Motor neuron (in vitro differentiated cells): ENCODE measurements around the gene PTPRJ. TPM values are rescaled to one million over a fixed set of nuclear protein-coding genes. Genes with fewer than 3 reads are reported as not detected.
"Not testable (repeated sequence)": the region's sequence is repeated elsewhere in the genome, so short reads cannot be mapped to it uniquely, and the experiment has no call there.

Experiments used
- ATAC-seq, 8 experiments: fragments of 200-7000 bp; cut with Tn5 transposase; replicated peaks in 6 of 8; 2 replicates each; pipeline ENCODE4 v1.8.0; 2021; ENCODE audit warnings: mild to moderate bottlenecking in 8 of 8, moderate library complexity in 8 of 8
- H3K27ac ChIP-seq, 2 donors: fragments of 250-450 bp; sonication (Bioruptor Pico); 2 replicates each; pipeline ENCODE4 v1.9.0; 2021; ENCODE audit warnings: antibody characterized with exemption in 2 of 2, mild to moderate bottlenecking in 2 of 2, moderate library complexity in 1 of 2
- H3K4me1 ChIP-seq, 2 donors: fragments of 250-450 bp; sonication (Bioruptor Pico); replicated peaks in 1 of 2; 2 replicates each; pipeline ENCODE4 v1.6.1; 2021; ENCODE audit warnings: antibody characterized with exemption in 2 of 2, mild to moderate bottlenecking in 2 of 2, moderate library complexity in 1 of 2
- H3K4me3 ChIP-seq, 5 donors: fragments of 250-450 bp; sonication (Bioruptor Pico); 2 replicates each; pipeline ENCODE4 v1.9.0; 2021; ENCODE audit warnings: antibody characterized with exemption in 5 of 5, mild to moderate bottlenecking in 5 of 5, moderate library complexity in 4 of 5
- WGBS, 10 experiments: fragments of 450-650 bp; shearing (Covaris generic); methylation state at CpG; one replicate each; pipeline ENCODE4 v1.0.0; 2022; 5-methylcytosine and 5-hydroxymethylcytosine counted together
- in situ Hi-C, 9 experiments: fragments of 400-800 bp; cut with MboI; loops; one replicate each; pipeline ENCODE4 v1.15.0; 2021; ENCODE audit warnings: low sequenced_read_pairs in 9 of 9, low pct_unique_long_range_greater_than_20kb in 2 of 9; ENCODE audit not compliant: unreplicated experiment in 9 of 9
- total RNA-seq, 8 experiments: library from RNA; unstranded; fragments of 300-600 nt; gene quantifications; 2 replicates each; pipeline versions ENCODE4 v1.2.3 to v1.2.4, GENCODE V29; 2022

Gene PTPRJ
- total RNA-seq, 8 experiments from 2014 or later, result 4.6 to 12.5 (median 7.8) TPM

- ATAC-seq, result not testable (repeated sequence)
- 72 to 100% (median 84%) methylated on average over 1 to 7 of the region's 9 CpGs; no CpG with 5 or more reads in 1 of the 10 experiments for WGBS, 10 experiments
- in situ Hi-C loops, result loop anchor here in 5 of 9 experiments (25.0 kb wide), 2 partner anchors 88 to 163 kb away; no protein-coding TSS in a partner anchor
Measured at GRCh38 chr11:47949001-47949675, 31.2 kb upstream of the PTPRJ start.

DNA sequence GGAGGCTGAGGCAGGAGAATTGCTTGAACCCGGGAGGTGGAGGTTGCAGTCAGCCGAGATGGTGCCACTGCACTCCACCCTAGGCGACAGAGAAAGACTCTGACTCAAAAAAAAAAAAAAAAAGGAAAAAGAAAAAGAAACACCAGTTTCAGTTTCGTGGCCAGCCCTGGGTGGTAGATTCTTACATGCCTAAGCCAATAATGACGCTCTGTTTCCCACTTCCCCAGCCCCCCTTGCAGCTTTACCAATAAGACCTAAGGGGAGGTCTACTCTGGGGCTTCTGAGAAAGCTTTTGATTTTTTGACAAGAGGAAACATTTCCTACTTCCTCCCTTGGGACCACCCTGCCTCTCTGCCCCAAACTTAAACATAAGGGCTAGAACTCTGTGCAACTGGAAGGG lies 30.0 kb upstream of the PTPRJ start:
- no peak for ATAC-seq
- 67 to 100% (median 82%) methylated on average over 1 to 5 of the region's 5 CpGs; no CpG with 5 or more reads in 3 of the 10 experiments for WGBS, 10 experiments

More at GRCh38 chr11:47949001-47949675, 31.2 kb upstream of the PTPRJ start:
- H3K4me3 ChIP-seq, H3K4me1 ChIP-seq, H3K27ac ChIP-seq: not testable (repeated sequence)

DNA sequence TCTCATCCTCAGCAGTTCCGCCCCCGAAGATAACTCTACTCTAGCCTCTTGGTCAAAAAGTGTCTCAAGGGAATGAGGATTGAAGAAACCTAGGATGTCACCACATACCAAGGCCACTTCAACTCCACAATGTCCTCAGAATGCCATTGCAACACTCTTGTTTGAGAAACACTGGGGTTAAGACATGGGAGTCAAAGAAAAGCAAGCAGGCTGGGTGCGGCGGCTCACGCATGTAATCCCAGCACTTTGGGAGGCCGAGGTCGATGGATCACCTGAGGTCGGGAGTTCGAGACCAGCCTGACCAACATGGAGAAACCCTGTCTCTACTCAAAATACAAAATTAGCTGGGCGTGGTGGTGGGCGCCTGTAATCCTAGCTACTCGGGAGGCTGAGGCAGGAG lies 28.9 kb upstream of the PTPRJ start:
- H3K4me1 ChIP-seq, ATAC-seq, H3K27ac ChIP-seq, in situ Hi-C loops, H3K4me3 ChIP-seq: not testable (repeated sequence)
- 68 to 100% (median 96%) methylated on average over 1 to 9 of the region's 12 CpGs; no CpG with 5 or more reads in 3 of the 10 experiments for WGBS, 10 experiments

More for the DNA sequence above, 30.0 kb upstream of the PTPRJ start:
- in situ Hi-C loops, result no loop called here
- no peaks in the 10 kb centered on the region for H3K4me1 ChIP-seq
- no peak overlapping the region for H3K27ac ChIP-seq
- H3K4me3 ChIP-seq, result no peak overlapping the region

DNA sequence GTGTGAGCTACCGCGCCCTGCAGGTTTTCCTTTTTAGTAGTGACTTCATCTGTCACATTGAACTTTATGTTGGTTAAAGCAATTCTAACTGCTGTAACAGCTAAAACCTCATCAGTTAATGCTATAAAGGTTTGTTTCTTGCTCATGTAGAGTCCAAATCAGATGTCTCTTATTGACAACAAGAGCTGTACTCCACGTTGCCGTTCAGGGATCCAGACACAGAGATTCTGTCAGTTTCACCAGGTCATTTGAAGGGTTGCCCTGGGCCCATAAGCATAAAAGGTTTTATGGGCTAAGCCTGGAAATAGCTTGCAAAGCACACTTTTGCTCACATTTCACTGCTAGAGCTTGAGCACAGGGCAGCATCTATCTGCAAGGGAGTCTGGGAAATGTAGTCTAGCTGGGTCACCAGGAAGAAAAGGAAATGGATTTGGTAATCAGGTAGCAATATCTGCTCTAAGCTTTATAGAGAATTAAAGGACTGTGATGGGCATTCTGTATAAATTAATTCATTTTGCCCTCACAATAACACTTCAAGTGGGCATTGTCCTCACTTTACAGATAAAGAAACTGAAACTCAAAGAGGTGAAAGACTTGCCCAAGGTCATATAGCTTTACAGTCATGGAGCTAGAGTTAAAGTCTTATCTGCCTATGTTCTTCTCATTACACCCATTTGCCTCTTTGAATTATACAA lies 25.2 kb upstream of the PTPRJ start:
- no peak overlapping the region for H3K4me3 ChIP-seq
- WGBS, 10 experiments, result 40 to 100% (median 86%) methylated on average over 1 to 4 of the region's 4 CpGs; no CpG with 5 or more reads in 3 of the 10 experiments
- no peak overlapping the region for H3K27ac ChIP-seq
- in situ Hi-C loops, result no loop called here
- ATAC-seq, result no peak
- no peaks in the 10 kb centered on the region for H3K4me1 ChIP-seq

- Histone ChIP-seq H3K4me1 (no peaks in the 10 kb centered on the region), H3K4me3 (no peak overlapping the region), H3K27ac (no peak overlapping the region)
- WGBS, 10 experiments, result 94 to 100% (median 97%) methylated on average over 1 to 6 of the region's 6 CpGs; no CpG with 5 or more reads in 3 of the 10 experiments
- in situ Hi-C loops, result no loop called here
- no peak for ATAC-seq
Measured at GRCh38 chr11:47960015-47960414, 20.3 kb upstream of the PTPRJ start.

DNA sequence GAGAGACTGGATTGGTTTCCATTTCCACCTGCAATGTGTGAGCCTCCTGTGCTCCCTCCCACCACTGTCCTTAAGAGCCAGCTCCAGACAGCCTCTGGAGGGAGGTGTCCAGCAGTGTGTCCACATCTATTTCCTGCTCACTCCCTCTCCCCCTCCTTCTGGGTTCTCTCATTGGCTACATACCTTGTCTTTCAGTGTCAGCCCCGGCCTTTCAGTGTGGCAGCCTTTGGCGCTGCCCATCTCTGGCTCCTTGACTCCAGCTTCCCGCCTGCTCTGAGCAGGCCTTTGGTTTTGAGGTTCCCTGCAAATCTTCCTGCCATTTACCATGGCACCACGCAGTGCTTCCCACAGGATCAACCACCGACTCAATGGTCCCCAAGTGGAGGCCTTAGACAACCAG lies 19.0 kb upstream of the PTPRJ start:
- no peak overlapping the region for H3K4me3 ChIP-seq
- H3K27ac ChIP-seq, result no peak overlapping the region
- in situ Hi-C loops, result no loop called here
- H3K4me1 ChIP-seq, result no peaks in the 10 kb centered on the region
- ATAC-seq, result peak in 3 of 8 experiments; percentile 59 to 63 (median 60)
- 67 to 93% (median 81%) methylated on average over 1 to 5 of the region's 5 CpGs; no CpG with 5 or more reads in 4 of the 10 experiments for WGBS, 10 experiments

DNA sequence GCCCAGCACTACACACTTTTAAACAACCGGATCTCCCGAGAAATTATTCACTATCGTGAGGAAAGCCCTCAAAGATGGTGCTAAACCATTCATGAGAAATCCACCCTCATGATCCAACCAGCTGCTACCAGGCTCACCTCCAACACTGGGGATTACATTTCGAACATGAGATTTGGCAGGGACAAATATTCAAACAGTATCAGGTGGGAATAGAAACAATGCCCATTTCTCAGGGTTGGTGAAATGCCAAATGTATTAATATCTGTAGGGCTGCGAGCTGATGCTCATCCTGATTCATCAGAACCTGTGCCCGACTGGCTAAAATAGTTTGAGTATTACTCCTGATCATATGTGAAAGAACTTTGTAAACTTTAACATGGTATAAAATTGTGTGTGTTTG lies 15.8 kb upstream of the PTPRJ start:
- no peak overlapping the region for H3K4me3 ChIP-seq
- no peaks in the 10 kb centered on the region for H3K4me1 ChIP-seq
- ATAC-seq, result no peak
- in situ Hi-C loops, result no loop called here
- no peak overlapping the region for H3K27ac ChIP-seq
- 60 to 100% (median 93%) methylated on average over 1 to 5 of the region's 6 CpGs; no CpG with 5 or more reads in 3 of the 10 experiments for whole genome bisulfite sequencing, 10 experiments

DNA sequence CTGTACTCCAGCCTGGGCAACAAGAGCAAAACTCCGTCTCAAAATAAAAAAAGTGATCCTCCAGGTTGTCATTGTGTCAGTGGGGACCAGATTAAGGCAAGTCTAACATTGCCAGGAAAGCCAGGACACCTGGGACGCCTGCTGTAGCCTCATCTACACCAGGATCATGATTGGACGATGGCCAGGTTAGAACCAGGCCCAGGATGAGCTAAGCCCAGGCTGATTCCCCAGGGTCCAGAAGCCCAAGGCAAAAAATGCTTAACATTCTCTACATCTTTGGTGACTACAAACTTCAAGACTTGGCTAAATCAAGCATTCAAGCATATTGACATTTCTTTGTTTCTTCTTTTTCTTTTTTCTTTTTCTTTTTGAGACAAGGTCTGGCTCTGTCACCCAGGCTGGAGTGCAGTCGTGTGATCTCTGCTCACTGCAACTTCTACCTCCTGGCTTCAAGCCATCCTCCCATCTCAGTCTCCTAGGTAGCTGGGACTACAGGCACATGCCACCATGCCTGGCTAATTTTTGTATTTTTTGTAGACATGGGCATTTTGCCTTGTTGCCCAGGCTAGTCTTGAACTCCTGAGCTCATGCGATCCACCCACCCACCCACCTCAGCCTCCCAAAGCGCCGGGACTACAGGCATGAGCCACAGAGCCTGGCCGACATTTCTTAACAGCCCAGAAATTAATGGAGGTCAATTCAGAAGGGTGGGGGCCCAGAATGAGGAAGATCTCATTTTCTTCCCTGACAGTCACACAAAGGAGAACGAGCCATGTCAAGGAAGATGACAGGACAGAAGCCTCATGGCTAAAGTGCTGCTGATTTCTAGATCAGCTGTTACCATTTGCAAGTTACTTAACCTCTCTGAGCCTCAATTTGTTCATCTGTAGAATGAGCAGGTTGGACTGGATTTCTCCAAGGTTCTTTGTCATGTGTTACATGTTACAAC lies 12.5 kb upstream of the PTPRJ start:
- no peak overlapping the region for H3K4me3 ChIP-seq
- 56 to 100% (median 86%) methylated on average over 1 to 7 of the region's 9 CpGs for WGBS, 10 experiments
- peak in 4 of 8 experiments; percentile 24 to 94 (median 34) for ATAC-seq
- no peak overlapping the region for H3K27ac ChIP-seq
- peaks cover 8 to 10% of the 10 kb centered on the region in 2 donors for H3K4me1 ChIP-seq
- in situ Hi-C loops, result no loop called here

DNA sequence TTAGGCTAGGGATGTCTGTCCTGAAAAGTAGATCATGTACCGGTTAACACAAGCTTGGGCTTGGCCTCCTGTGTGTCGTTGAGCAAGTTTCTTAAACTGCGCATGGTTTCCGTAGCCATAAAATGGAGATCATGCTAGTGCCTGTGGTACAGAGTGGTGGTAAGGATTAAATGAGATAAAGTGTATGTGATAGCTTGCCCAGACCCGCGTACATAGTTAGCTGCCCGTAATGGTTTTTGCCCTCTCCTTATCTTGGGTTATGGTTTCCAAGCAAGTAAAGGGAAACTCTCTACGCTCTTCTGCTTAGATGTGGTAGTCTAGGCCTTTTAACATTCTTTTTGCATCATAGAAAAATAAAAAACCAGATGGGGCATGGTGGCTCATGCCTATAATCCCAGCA lies 11.0 kb upstream of the PTPRJ start:
- no peak for ATAC-seq
- H3K4me3 ChIP-seq, result no peak overlapping the region
- H3K4me1 ChIP-seq, result peaks cover 8 to 10% of the 10 kb centered on the region in 2 donors
- in situ Hi-C loops, result no loop called here
- WGBS, 10 experiments, result 88 to 100% (median 100%) methylated on average over 1 to 8 of the region's 8 CpGs; no CpG with 5 or more reads in 3 of the 10 experiments
- no peak overlapping the region for H3K27ac ChIP-seq

GRCh38 chr11:47971501-47971900 lies 8.9 kb upstream of the PTPRJ start:
- 20 to 93% (median 75%) methylated on average over 1 to 3 of the region's 4 CpGs; no CpG with 5 or more reads in 6 of the 10 experiments for WGBS, 10 experiments
- no peak overlapping the region for H3K4me3 ChIP-seq
- peaks cover 8 to 10% of the 10 kb centered on the region in 2 donors for H3K4me1 ChIP-seq
- in situ Hi-C loops, result no loop called here
- ATAC-seq, result peak in 7 of 8 experiments; percentile 47 to 91 (median 82)
- H3K27ac ChIP-seq, result no peak overlapping the region

- Histone ChIP-seq H3K4me1 (peaks cover 8 to 10% of the 10 kb centered on the region in 2 donors), H3K4me3 (no peak overlapping the region), H3K27ac (no peak overlapping the region)
- no peak for ATAC-seq
- 70 to 100% (median 100%) methylated on average over 1 to 4 of the region's 4 CpGs; no CpG with 5 or more reads in 1 of the 10 experiments for WGBS, 10 experiments
- in situ Hi-C loops, result no loop called here
Measured at GRCh38 chr11:47973173-47973572, 7.2 kb upstream of the PTPRJ start.

GRCh38 chr11:47976931-47977330 lies 3.4 kb upstream of the PTPRJ start:
- WGBS, 10 experiments, result 48 to 100% (median 83%) methylated on average over 1 to 2 of the region's 2 CpGs; no CpG with 5 or more reads in 3 of the 10 experiments
- H3K27ac ChIP-seq, result no peak overlapping the region
- no peak overlapping the region for H3K4me3 ChIP-seq
- no peak for ATAC-seq
- in situ Hi-C loops, result no loop called here
- peaks cover 2 to 4% of the 10 kb centered on the region in 2 donors for H3K4me1 ChIP-seq
